HepG2 (cell line): Measurements from ENCODE around the gene HHATL. TPM values are rescaled to one million over a fixed set of nuclear protein-coding genes. Genes with fewer than 3 reads are reported as not detected.

Experiments
- ATAC-seq: fragments of 200-7000 bp; cut with Tn5 transposase; 3 replicates; pipeline ENCODE4 v1.9.1; 2020; ENCODE audit warnings: mild to moderate bottlenecking, moderate library complexity
- BruUV-seq: library from RNA; stranded (reverse); fragments of 400-500 nt; replicated peaks from 2 replicates; lab custom pipeline; 2021; lab: Mats Ljungman, UMichigan
- CTCF ChIA-PET: fragments of 300-600 bp; formaldehyde crosslinking; extraction: SDS; loops from one replicate; lab custom pipeline; 2021; ENCODE audit warnings: low total read pairs, inconsistent platforms, low intra/inter-chr PET ratio; lab: Yijun Ruan, JAX
- POLR2A ChIA-PET: fragments of 350-600 bp; sonication (Branson Sonifier 250); formaldehyde crosslinking; loops from one replicate; lab custom pipeline; 2020; ENCODE audit warnings: antibody characterized with exemption, inconsistent platforms; lab: Yijun Ruan, JAX
- DNase-seq: peaks from one replicate; pipeline ENCODE4 v3.0.0-alpha.2; 2015; ENCODE audit warnings: low spot score
- FAIRE-seq: peaks from 3 replicates; lab custom pipeline; 2011; peaks lifted over from hg19 to GRCh38; lab: Jason Lieb, UNC
- H2AFZ ChIP-seq: one replicate; pipeline ENCODE4 v1.6.1; 2011; ENCODE audit warnings: low read length, inconsistent platforms
- H3K27ac ChIP-seq: fragments of 300-600 bp; 3 replicates; pipeline ENCODE4 v1.8.0; 2011; ENCODE audit warnings: mixed run types, mild to moderate bottlenecking, mixed read lengths, low read length, inconsistent platforms; ENCODE audit not compliant: insufficient read depth; ENCODE audit errors: extremely low read length
- H3K27me3 ChIP-seq, 2 experiments: fragments of 200-600 bp in 1 of 2; 2 replicates in 1 of 2; 3 replicates in 1 of 2; pipeline versions ENCODE4 v1.6.0 to v1.8.0; 2011; ENCODE audit warnings: low read length in 2 of 2, mild to moderate bottlenecking in 2 of 2, moderate library complexity in 2 of 2, inconsistent platforms in 1 of 2; ENCODE audit not compliant: insufficient read depth in 2 of 2, control insufficient read depth in 1 of 2
- H3K36me3 ChIP-seq, 2 experiments: fragments of 200-600 bp in 1 of 2; replicated peaks in 1 of 2; 2 replicates in 1 of 2; 3 replicates in 1 of 2; pipeline versions ENCODE4 v1.5.1 to v1.8.0; 2011; ENCODE audit warnings: low read length in 2 of 2, inconsistent platforms in 1 of 2; ENCODE audit not compliant: insufficient read depth in 2 of 2, control insufficient read depth in 1 of 2
- H3K4me1 ChIP-seq: 2 replicates; pipeline ENCODE4 v1.5.1; 2012; ENCODE audit warnings: low read length, inconsistent platforms; ENCODE audit not compliant: insufficient read depth
- H3K4me2 ChIP-seq: 2 replicates; pipeline ENCODE4 v1.6.0; 2011; ENCODE audit warnings: low read depth, low read length, inconsistent platforms
- H3K4me3 ChIP-seq, 3 experiments: fragments of 200-600 bp in 1 of 3; sonication (generic), shearing (Covaris generic) in 1 of 3; replicated peaks in 1 of 3; 2 replicates each; pipeline ENCODE4 v1.5.1; 2011 to 2016; ENCODE audit warnings: low read length in 3 of 3, inconsistent platforms in 2 of 3, low read depth in 2 of 3, mild to moderate bottlenecking in 2 of 3, control low read depth in 1 of 3, mixed read lengths in 1 of 3; ENCODE audit not compliant: insufficient read depth in 1 of 3
- H3K79me2 ChIP-seq: one replicate; pipeline ENCODE4 v1.6.1; 2011; ENCODE audit warnings: low read length, inconsistent platforms; ENCODE audit not compliant: insufficient read depth
- H3K9ac ChIP-seq: 2 replicates; pipeline ENCODE4 v1.6.0; 2011; ENCODE audit warnings: mild to moderate bottlenecking, low read depth, low read length, inconsistent platforms; ENCODE audit not compliant: insufficient read depth
- H3K9me3 ChIP-seq: 2 replicates; pipeline ENCODE4 v1.5.1; 2012; ENCODE audit warnings: mild to moderate bottlenecking, low read length
- H4K20me1 ChIP-seq: 2 replicates; pipeline ENCODE4 v1.6.0; 2011; ENCODE audit warnings: inconsistent platforms, mild to moderate bottlenecking, low read length, moderate library complexity; ENCODE audit not compliant: insufficient read depth
- CHD2 ChIP-seq: IDR thresholded peaks from 2 replicates; pipeline ENCODE4 v1.6.1; 2011; ENCODE audit warnings: low read depth, low read length, improper control_type of control experiment
- CREM ChIP-seq, 2 experiments: sonication (generic) in 1 of 2; formaldehyde crosslinking in 1 of 2; IDR thresholded peaks; 2 replicates each; pipeline versions ENCODE4 v1.4.0 to v1.6.1; 2016 to 2020; ENCODE audit warnings: antibody characterized with exemption in 1 of 2, mild to moderate bottlenecking in 1 of 2, missing genetic modification reagents in 1 of 2
- KLF16 ChIP-seq, 2 experiments: sonication (generic) in 1 of 2; formaldehyde crosslinking in 1 of 2; IDR thresholded peaks; 2 replicates each; pipeline versions ENCODE4 v1.6.1 to v1.8.0; 2016 to 2023; ENCODE audit warnings: missing genetic modification reagents in 2 of 2, missing compliant biosample characterization in 1 of 2
- MAF1 ChIP-seq: sonication (generic); formaldehyde crosslinking; IDR thresholded peaks from 2 replicates; pipeline ENCODE4 v1.5.0; 2020; ENCODE audit warnings: missing genetic modification reagents, borderline replicate concordance
- MAFK ChIP-seq, 2 experiments: IDR thresholded peaks in 1 of 2; conservative IDR thresholded peaks in 1 of 2; 2 replicates each; pipeline ENCODE4 v1.6.1; 2011; ENCODE audit warnings: improper control_type of control experiment in 2 of 2, low read length in 2 of 2
- PTBP1 ChIP-seq: fragments of 200-400 bp; formaldehyde crosslinking; IDR thresholded peaks from 2 replicates; pipeline ENCODE4 v1.6.1; 2018; ENCODE audit warnings: low read length, low read depth; ENCODE audit not compliant: poor library complexity, severe bottlenecking
- REL ChIP-seq: sonication (generic); formaldehyde crosslinking; conservative IDR thresholded peaks from 2 replicates; pipeline ENCODE4 v1.8.0; 2022; ENCODE audit warnings: mild to moderate bottlenecking, missing genetic modification reagents, moderate library complexity
- RFX5 ChIP-seq: IDR thresholded peaks from 2 replicates; pipeline ENCODE4 v1.6.1; 2011; ENCODE audit warnings: low read depth, low read length, improper control_type of control experiment
- SNAI1 ChIP-seq: sonication (generic); formaldehyde crosslinking; IDR thresholded peaks from 2 replicates; pipeline ENCODE4 v1.5.0; 2020; ENCODE audit warnings: mild to moderate bottlenecking, missing genetic modification reagents, borderline replicate concordance
- ZBTB21 ChIP-seq: sonication (generic); formaldehyde crosslinking; IDR thresholded peaks from 2 replicates; pipeline ENCODE4 v1.4.0; 2020; ENCODE audit warnings: missing genetic modification reagents
- ZIK1 ChIP-seq: sonication (generic); formaldehyde crosslinking; IDR thresholded peaks from 2 replicates; pipeline ENCODE4 v1.5.0; 2020; ENCODE audit warnings: mild to moderate bottlenecking, low read depth, missing genetic modification reagents, borderline replicate concordance
- ZNF138 ChIP-seq: sonication (generic); formaldehyde crosslinking; IDR thresholded peaks from 2 replicates; pipeline ENCODE4 v1.5.0; 2020; ENCODE audit warnings: mild to moderate bottlenecking, low read depth, missing genetic modification reagents
- ZNF180 ChIP-seq: sonication (generic); formaldehyde crosslinking; IDR thresholded peaks from 2 replicates; pipeline ENCODE4 v1.4.0; 2020; ENCODE audit warnings: low read depth, missing genetic modification reagents, borderline replicate concordance
- ZNF234 ChIP-seq: sonication (generic); formaldehyde crosslinking; conservative IDR thresholded peaks from 2 replicates; pipeline ENCODE4 v1.5.1; 2020; ENCODE audit warnings: mild to moderate bottlenecking, missing genetic modification reagents
- ZNF256 ChIP-seq: sonication (generic); formaldehyde crosslinking; conservative IDR thresholded peaks from 2 replicates; pipeline ENCODE4 v1.4.0; 2020; ENCODE audit warnings: missing genetic modification reagents
- ZNF543 ChIP-seq: sonication (generic); formaldehyde crosslinking; IDR thresholded peaks from 2 replicates; pipeline ENCODE4 v1.4.0; 2020; ENCODE audit warnings: mild to moderate bottlenecking, missing genetic modification reagents
- ZNF7 ChIP-seq: IDR thresholded peaks from 2 replicates; pipeline ENCODE4 v1.6.1; 2016; ENCODE audit warnings: missing biosample characterization, missing genetic modification reagents
- ZNF883 ChIP-seq: sonication (generic); formaldehyde crosslinking; IDR thresholded peaks from 2 replicates; pipeline ENCODE4 v1.5.1; 2020; ENCODE audit warnings: mild to moderate bottlenecking, missing genetic modification reagents; ENCODE audit errors: not compliant biosample characterization
- ZSCAN29 ChIP-seq: sonication (generic); formaldehyde crosslinking; conservative IDR thresholded peaks from 2 replicates; pipeline ENCODE4 v1.4.0; 2020; ENCODE audit warnings: mild to moderate bottlenecking, missing genetic modification reagents
- WGBS: methylation state at CpG from one replicate; pipeline ENCODE4 v1.1.6; 2017; ENCODE audit warnings: low lambda C conversion rate; 5-methylcytosine and 5-hydroxymethylcytosine counted together
- in situ Hi-C: cut with HindIII; loops from 2 replicates; pipeline ENCODE4 v1.10.0; 2017; ENCODE audit warnings: low pct_unique_long_range_greater_than_20kb; ENCODE audit not compliant: extremely low pct_ligation_motif_present
- intact Hi-C: fragments of 100-400 bp; cut with micrococcal nuclease; formaldehyde crosslinking; loops from one replicate; pipeline ENCODE4 v1.10.0; 2022; ENCODE audit not compliant: unreplicated experiment
- polyA plus RNA-seq, 8 experiments: library from polyadenylated mRNA; depleted of rRNA in 3 of 8; stranded (reverse) in 7 of 8; unstranded in 1 of 8; fragments of >200 nt; fragmentation: Illumina TruSeq in 4 of 8; extraction: Trizol in 4 of 8; gene quantifications; 2 replicates each; pipeline versions ENCODE4 v1.2.1 to v1.2.3, GENCODE V29; 2011 to 2016; ENCODE audit warnings: low read depth in 4 of 8, missing spikeins in 1 of 8, mixed read lengths in 1 of 8; ENCODE audit not compliant: insufficient read depth in 1 of 8
- total RNA-seq, 5 experiments: library from RNA; depleted of rRNA; stranded (reverse); fragments of >200 nt; fragmentation: Illumina TruSeq; extraction: Trizol; gene quantifications; 2 replicates each; pipeline ENCODE4 v1.2.3, GENCODE V29; 2016; ENCODE audit warnings: low read depth in 1 of 5
- TF ChIP-seq, protein P1 (sequence below): sonication (generic); formaldehyde crosslinking; IDR thresholded peaks from 2 replicates; pipeline ENCODE4 v1.8.0; 2022; ENCODE audit warnings: mild to moderate bottlenecking, missing genetic modification reagents; ENCODE audit not compliant: insufficient replicate concordance

HHATL gene
- total and polyA plus RNA-seq, 2 of the 13 experiments (the other 11 are each of a cell fraction or from before 2014, with no cell fraction given), result 0.26 TPM; not detected in 1

DNA sequence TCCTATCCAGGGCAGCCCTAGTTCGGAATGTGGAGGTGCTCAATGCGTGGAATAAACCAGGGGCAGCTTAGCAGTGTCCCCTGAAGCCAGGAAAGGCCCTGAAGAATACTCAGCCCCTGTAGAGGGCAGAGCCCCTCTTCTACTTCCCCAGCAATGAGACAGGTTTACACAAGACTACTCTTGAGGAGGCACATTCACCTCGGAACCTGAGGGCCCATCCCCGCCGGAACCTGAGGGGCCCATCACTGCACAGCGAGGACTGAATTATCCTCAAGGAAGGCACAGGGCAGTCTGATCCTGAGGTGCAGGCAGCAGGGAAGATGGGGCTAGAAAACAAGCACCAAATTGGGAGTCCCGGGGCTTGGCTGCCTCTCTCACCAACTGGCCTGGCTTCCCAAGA lies 48.2 kb upstream of the HHATL start:
- WGBS, result 98% methylated on average over 6 of the region's 7 CpGs
- H3K27me3 ChIP-seq, result no peaks in the 10 kb centered on the region
- no peaks in the 10 kb centered on the region for H3K9me3 ChIP-seq
- in situ Hi-C loops (no loop called here), intact Hi-C loops (no loop called here)
- H3K9ac ChIP-seq, result no peak overlapping the region
- peaks cover 53% of the 10 kb centered on the region for H3K4me1 ChIP-seq
- H3K79me2 ChIP-seq, result no peaks in the 10 kb centered on the region
- TF ChIP-seq RFX5 (no peak), ZIK1 (CRISPR knock-in tag) (no peak), CREM (IDR thresholded peaks at IDR 0.05) (no peak), CREM (CRISPR knock-in tag; IDR thresholded peaks at IDR 0.05) (no peak), REL (CRISPR knock-in tag) (no peak), CHD2 (no peak), MAF1 (CRISPR knock-in tag) (no peak), SNAI1 (CRISPR knock-in tag) (no peak), ZSCAN29 (CRISPR knock-in tag) (no peak), ZNF7 (CRISPR knock-in tag) (no peak), ZNF234 (CRISPR knock-in tag) (no peak), MAFK (conservative IDR thresholded peaks at IDR 0.05 in 1 of 2, IDR thresholded peaks at IDR 0.05 in 1 of 2; ENCODE audit: low read length in 2 of 2) (no peak), ZNF138 (CRISPR knock-in tag) (no peak), ZBTB21 (CRISPR knock-in tag) (no peak), PTBP1 (no peak), ZNF543 (CRISPR knock-in tag) (no peak), KLF16 (CRISPR knock-in tag; IDR thresholded peaks at IDR 0.05) (no peak), ZNF180 (CRISPR knock-in tag) (no peak), ZNF883 (CRISPR knock-in tag) (no peak), ZNF256 (CRISPR knock-in tag) (no peak)
- TF ChIP-seq, protein P1, sequence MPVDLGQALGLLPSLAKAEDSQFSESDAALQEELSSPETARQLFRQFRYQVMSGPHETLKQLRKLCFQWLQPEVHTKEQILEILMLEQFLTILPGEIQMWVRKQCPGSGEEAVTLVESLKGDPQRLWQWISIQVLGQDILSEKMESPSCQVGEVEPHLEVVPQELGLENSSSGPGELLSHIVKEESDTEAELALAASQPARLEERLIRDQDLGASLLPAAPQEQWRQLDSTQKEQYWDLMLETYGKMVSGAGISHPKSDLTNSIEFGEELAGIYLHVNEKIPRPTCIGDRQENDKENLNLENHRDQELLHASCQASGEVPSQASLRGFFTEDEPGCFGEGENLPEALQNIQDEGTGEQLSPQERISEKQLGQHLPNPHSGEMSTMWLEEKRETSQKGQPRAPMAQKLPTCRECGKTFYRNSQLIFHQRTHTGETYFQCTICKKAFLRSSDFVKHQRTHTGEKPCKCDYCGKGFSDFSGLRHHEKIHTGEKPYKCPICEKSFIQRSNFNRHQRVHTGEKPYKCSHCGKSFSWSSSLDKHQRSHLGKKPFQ, result no peak
- FAIRE-seq (no peak), DNase-seq (no peak), ATAC-seq (no peak)
- no peak overlapping the region for H3K27ac ChIP-seq
- H4K20me1 ChIP-seq, result no peaks in the 10 kb centered on the region
- no peaks in the 10 kb centered on the region for H3K36me3 ChIP-seq
- no TSS peak for BruUV-seq
- ChIA-PET POLR2A (interaction anchor here (1.9 kb wide), 1 partner anchor 54 kb away, joined by 9 read pairs; the partner anchor contains the start of gene HIGD1A), CTCF (no interaction called here)
- no peak overlapping the region for H3K4me3 ChIP-seq
- no peak overlapping the region for H3K4me2 ChIP-seq
- H2AFZ ChIP-seq, result no peak overlapping the region
